GM23338 (cell line): ENCODE data around the gene CLIC3. TPM values are rescaled to one million over a fixed set of nuclear protein-coding genes. Genes with fewer than 3 reads are reported as not detected.

Experiments used
- ATAC-seq: fragments of 200-7000 bp; cut with Tn5 transposase; 3 replicates; pipeline ENCODE4 v1.9.1; 2020
- DNase-seq: peaks from one replicate; pipeline ENCODE4 v3.0.0-alpha.2; 2015; ENCODE audit warnings: low spot score
- H2AFZ ChIP-seq: fragments of 200-600 bp; sonication (generic); 2 replicates; pipeline ENCODE4 v1.8.0; 2016; ENCODE audit warnings: antibody characterized with exemption, mild to moderate bottlenecking, moderate library complexity
- H3F3A ChIP-seq: fragments of 200-600 bp; sonication (generic); replicated peaks from 2 replicates; pipeline ENCODE4 v1.8.0; 2017; ENCODE audit warnings: antibody characterized with exemption, mixed run types, low read depth
- H3K27ac ChIP-seq: fragments of 200-600 bp; sonication (generic); 2 replicates; pipeline ENCODE4 v1.6.1; 2016; ENCODE audit warnings: low read depth
- H3K27me3 ChIP-seq: fragments of 200-600 bp; sonication (generic); 2 replicates; pipeline ENCODE4 v1.8.0; 2016; ENCODE audit warnings: mild to moderate bottlenecking, mixed run types, moderate library complexity; ENCODE audit not compliant: insufficient read depth
- H3K36me3 ChIP-seq: fragments of 200-600 bp; sonication (generic); 2 replicates; pipeline ENCODE4 v1.8.0; 2016; ENCODE audit warnings: mild to moderate bottlenecking; ENCODE audit not compliant: insufficient read depth
- H3K4me1 ChIP-seq: fragments of 200-600 bp; sonication (generic); 2 replicates; pipeline ENCODE4 v1.8.0; 2016; ENCODE audit warnings: mild to moderate bottlenecking, moderate library complexity; ENCODE audit not compliant: insufficient read depth
- H3K4me2 ChIP-seq: fragments of 200-600 bp; sonication (generic); 2 replicates; pipeline ENCODE4 v1.7.1; 2017; ENCODE audit warnings: mixed run types
- H3K4me3 ChIP-seq: fragments of 200-600 bp; sonication (generic); 2 replicates; pipeline ENCODE4 v1.6.1; 2016; ENCODE audit warnings: mixed run types
- H3K79me2 ChIP-seq: fragments of 200-600 bp; sonication (generic); replicated peaks from 2 replicates; pipeline ENCODE4 v1.8.0; 2017; ENCODE audit warnings: mild to moderate bottlenecking; ENCODE audit not compliant: insufficient read depth
- H3K9me2 ChIP-seq: fragments of 200-600 bp; sonication (generic); 2 replicates; pipeline ENCODE4 v1.8.0; 2017; ENCODE audit not compliant: insufficient read depth
- H4K20me1 ChIP-seq: fragments of 200-600 bp; sonication (generic); replicated peaks from 2 replicates; pipeline ENCODE4 v1.8.0; 2017; ENCODE audit warnings: mild to moderate bottlenecking; ENCODE audit not compliant: insufficient read depth
- H3K27ac Mint-ChIP-seq: 2 replicates; pipeline ENCODE4 v1.8.0; 2020; ENCODE audit warnings: inconsistent platforms, mild to moderate bottlenecking, moderate library complexity, mixed read lengths
- H3K27me3 Mint-ChIP-seq: 3 replicates; pipeline ENCODE4 v1.8.0; 2022; ENCODE audit warnings: low read depth, mild to moderate bottlenecking, moderate library complexity, mixed read lengths, inconsistent platforms; ENCODE audit not compliant: insufficient read depth, poor library complexity
- H3K36me3 Mint-ChIP-seq: 3 replicates; pipeline ENCODE4 v1.8.0; 2021; ENCODE audit warnings: low read depth, mild to moderate bottlenecking, inconsistent platforms, moderate library complexity, mixed read lengths
- H3K4me1 Mint-ChIP-seq: 3 replicates; pipeline ENCODE4 v1.8.0; 2020; ENCODE audit warnings: mild to moderate bottlenecking, inconsistent platforms, mixed read lengths
- H3K4me3 Mint-ChIP-seq: 3 replicates; pipeline ENCODE4 v1.8.0; 2021; ENCODE audit warnings: moderate library complexity, mild to moderate bottlenecking, inconsistent platforms, mixed read lengths
- H3K9me3 Mint-ChIP-seq: 3 replicates; pipeline ENCODE4 v1.8.0; 2020; ENCODE audit warnings: moderate library complexity, mild to moderate bottlenecking, inconsistent platforms, mixed read lengths
- CREB1 ChIP-seq: fragments of 250-450 bp; sonication (Bioruptor Pico); IDR thresholded peaks from 2 replicates; pipeline ENCODE4 v1.5.0; 2020; ENCODE audit warnings: low read depth, mild to moderate bottlenecking, moderate library complexity
- CTCF ChIP-seq, 2 experiments: fragments of 200-600 bp in 1 of 2; sonication (generic) in 1 of 2; conservative IDR thresholded peaks; 2 replicates each; pipeline versions ENCODE4 v1.5.1 to v1.6.1; 2016 to 2017; ENCODE audit warnings: antibody characterized with exemption in 2 of 2, low read depth in 2 of 2, mild to moderate bottlenecking in 2 of 2, moderate library complexity in 1 of 2
- EZH2 ChIP-seq: fragments of 200-600 bp; sonication (generic); IDR thresholded peaks from one replicate; pipeline ENCODE4 v1.8.0; 2017; ENCODE audit warnings: antibody characterized with exemption, mild to moderate bottlenecking, low read depth; ENCODE audit not compliant: unreplicated experiment
- EZH2phosphoT487 ChIP-seq: fragments of 200-600 bp; sonication (generic); IDR thresholded peaks from one replicate; pipeline ENCODE4 v1.8.1; 2018; ENCODE audit warnings: antibody characterized with exemption; ENCODE audit not compliant: unreplicated experiment
- JUNB ChIP-seq: IDR thresholded peaks from one replicate; pipeline ENCODE4 v1.6.1; 2016; ENCODE audit warnings: antibody characterized with exemption; ENCODE audit not compliant: unreplicated experiment
- NANOG ChIP-seq: IDR thresholded peaks from 2 replicates; pipeline ENCODE4 v1.6.1; 2016; ENCODE audit warnings: antibody characterized with exemption, borderline replicate concordance
- POLR2AphosphoS5 ChIP-seq: IDR thresholded peaks from 2 replicates; pipeline ENCODE4 v1.6.1; 2016; ENCODE audit warnings: antibody characterized with exemption, low read depth
- STAT1 ChIP-seq: IDR thresholded peaks from one replicate; pipeline ENCODE4 v1.6.1; 2016; ENCODE audit warnings: antibody characterized with exemption; ENCODE audit not compliant: unreplicated experiment
- ZNF114 ChIP-seq: fragments of 250-450 bp; sonication (Bioruptor Pico); IDR thresholded peaks from 2 replicates; pipeline ENCODE4 v1.5.0; 2020; ENCODE audit warnings: mild to moderate bottlenecking, moderate library complexity
- ZNF331 ChIP-seq: fragments of 250-450 bp; sonication (Bioruptor Pico); IDR thresholded peaks from 2 replicates; pipeline ENCODE4 v1.5.0; 2020; ENCODE audit warnings: low read depth, mild to moderate bottlenecking, moderate library complexity
- polyA plus RNA-seq: library from polyadenylated mRNA; unstranded; fragments of >200 nt; fragmentation: Nextera tagmentation; extraction: Ambion mirVana; gene quantifications from 2 replicates; pipeline ENCODE4 v1.2.1, GENCODE V29; 2016
- total RNA-seq: library from RNA; depleted of rRNA; stranded (reverse); fragments of >200 nt; shearing (Covaris generic); gene quantifications from 2 replicates; pipeline ENCODE4 v1.2.3, GENCODE V29; 2014
- TF ChIP-seq, protein P1 (sequence below): IDR thresholded peaks from one replicate; pipeline ENCODE4 v1.6.1; 2018; ENCODE audit warnings: antibody characterized with exemption; ENCODE audit not compliant: unreplicated experiment
- TF ChIP-seq, protein P2 (sequence below): IDR thresholded peaks from 2 replicates; pipeline ENCODE4 v1.6.1; 2016; ENCODE audit warnings: antibody characterized with exemption

Gene CLIC3
- total and polyA plus RNA-seq, 2 experiments from 2014 or later: 0.53 to 0.56 TPM

DNA sequence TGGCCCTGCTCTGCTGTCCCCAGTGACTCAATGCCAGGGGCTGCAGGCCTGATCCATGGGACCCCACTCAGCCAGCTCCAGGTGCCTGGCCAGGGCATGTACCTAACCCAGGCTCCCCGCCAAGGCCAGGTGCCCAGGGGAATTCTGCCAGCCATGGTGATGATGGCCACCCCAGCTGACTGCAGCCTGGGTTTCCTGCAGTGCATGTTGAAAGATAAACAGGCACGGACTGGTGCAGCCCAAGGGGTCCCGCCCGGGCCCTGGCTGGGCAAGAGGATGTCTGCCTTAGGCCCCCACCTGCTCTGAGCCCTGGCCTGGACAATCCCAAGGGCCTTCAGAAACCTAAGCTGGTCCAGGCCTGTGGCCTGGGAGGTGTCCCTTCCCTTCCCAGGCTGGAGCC lies 30.5 kb upstream of the CLIC3 start:
- 0 out of 2 replicates have a peak, but pooled peaks cover 6% of the 10 kb centered on the region for H3F3A ChIP-seq
- Mint-ChIP-seq H3K27ac (no peak overlapping the region), H3K27me3 (peaks cover 27% of the 10 kb centered on the region), H3K4me1 (no peaks in the 10 kb centered on the region; the same call in 2 of the 3 replicates), H3K9me3 (no peaks in the 10 kb centered on the region), H3K4me3 (no peak overlapping the region; the same call in 2 of the 3 replicates), H3K36me3 (no peaks in the 10 kb centered on the region)
- ATAC-seq (no peak), DNase-seq (no peak)
- H2AFZ ChIP-seq: no peak overlapping the region
- peaks cover 7% of the 10 kb centered on the region; the same call in 1 of the 2 replicates for H3K4me1 ChIP-seq
- no peak overlapping the region for H3K27ac ChIP-seq
- no peak for TF ChIP-seq JUNB
- no peaks in the 10 kb centered on the region for H3K9me2 ChIP-seq
- H4K20me1 ChIP-seq: no peaks in the 10 kb centered on the region
- H3K27me3 ChIP-seq: peaks cover 21% of the 10 kb centered on the region
- H3K4me3 ChIP-seq: peak overlapping the region; percentile 57; the same call in 1 of the 2 replicates
- H3K79me2 ChIP-seq: no peaks in the 10 kb centered on the region
- no peaks in the 10 kb centered on the region for H3K36me3 ChIP-seq
- H3K4me2 ChIP-seq: no peak overlapping the region; the same call in 1 of the 2 replicates

GRCh38 chr9:137026384-137026783 lies 30.0 kb upstream of the CLIC3 start:
- DNase-seq (no peak), ATAC-seq (no peak)
- Mint-ChIP-seq H3K27me3 (peaks cover 26% of the 10 kb centered on the region), H3K4me3 (no peak overlapping the region), H3K27ac (no peak overlapping the region), H3K36me3 (no peaks in the 10 kb centered on the region), H3K4me1 (no peaks in the 10 kb centered on the region; the same call in 2 of the 3 replicates), H3K9me3 (no peaks in the 10 kb centered on the region)
- Histone ChIP-seq H3K4me3 (no peak overlapping the region), H3K9me2 (no peaks in the 10 kb centered on the region), H3K27ac (no peak overlapping the region), H3K27me3 (peaks cover 21% of the 10 kb centered on the region), H3K79me2 (no peaks in the 10 kb centered on the region), H2AFZ (no peak overlapping the region), H3K36me3 (no peaks in the 10 kb centered on the region), H4K20me1 (no peaks in the 10 kb centered on the region), H3K4me2 (no peak overlapping the region), H3K4me1 (peaks cover 7% of the 10 kb centered on the region; the same call in 1 of the 2 replicates), H3F3A (0 out of 2 replicates have a peak, but pooled peaks cover 6% of the 10 kb centered on the region)
- TF ChIP-seq EZH2phosphoT487: no peak
- TF ChIP-seq CREB1 (CRISPR knock-in tag): no peak
- TF ChIP-seq CTCF (conservative IDR thresholded peaks at IDR 0.05; ENCODE audit: low read depth in 2 of 2): no peak
- no peak for TF ChIP-seq POLR2AphosphoS5
- TF ChIP-seq STAT1: no peak
- TF ChIP-seq JUNB: no peak
- TF ChIP-seq, protein P1, sequence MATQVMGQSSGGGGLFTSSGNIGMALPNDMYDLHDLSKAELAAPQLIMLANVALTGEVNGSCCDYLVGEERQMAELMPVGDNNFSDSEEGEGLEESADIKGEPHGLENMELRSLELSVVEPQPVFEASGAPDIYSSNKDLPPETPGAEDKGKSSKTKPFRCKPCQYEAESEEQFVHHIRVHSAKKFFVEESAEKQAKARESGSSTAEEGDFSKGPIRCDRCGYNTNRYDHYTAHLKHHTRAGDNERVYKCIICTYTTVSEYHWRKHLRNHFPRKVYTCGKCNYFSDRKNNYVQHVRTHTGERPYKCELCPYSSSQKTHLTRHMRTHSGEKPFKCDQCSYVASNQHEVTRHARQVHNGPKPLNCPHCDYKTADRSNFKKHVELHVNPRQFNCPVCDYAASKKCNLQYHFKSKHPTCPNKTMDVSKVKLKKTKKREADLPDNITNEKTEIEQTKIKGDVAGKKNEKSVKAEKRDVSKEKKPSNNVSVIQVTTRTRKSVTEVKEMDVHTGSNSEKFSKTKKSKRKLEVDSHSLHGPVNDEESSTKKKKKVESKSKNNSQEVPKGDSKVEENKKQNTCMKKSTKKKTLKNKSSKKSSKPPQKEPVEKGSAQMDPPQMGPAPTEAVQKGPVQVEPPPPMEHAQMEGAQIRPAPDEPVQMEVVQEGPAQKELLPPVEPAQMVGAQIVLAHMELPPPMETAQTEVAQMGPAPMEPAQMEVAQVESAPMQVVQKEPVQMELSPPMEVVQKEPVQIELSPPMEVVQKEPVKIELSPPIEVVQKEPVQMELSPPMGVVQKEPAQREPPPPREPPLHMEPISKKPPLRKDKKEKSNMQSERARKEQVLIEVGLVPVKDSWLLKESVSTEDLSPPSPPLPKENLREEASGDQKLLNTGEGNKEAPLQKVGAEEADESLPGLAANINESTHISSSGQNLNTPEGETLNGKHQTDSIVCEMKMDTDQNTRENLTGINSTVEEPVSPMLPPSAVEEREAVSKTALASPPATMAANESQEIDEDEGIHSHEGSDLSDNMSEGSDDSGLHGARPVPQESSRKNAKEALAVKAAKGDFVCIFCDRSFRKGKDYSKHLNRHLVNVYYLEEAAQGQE: no peak
- no peak for TF ChIP-seq ZNF114 (CRISPR knock-in tag)
- no peak for TF ChIP-seq ZNF331 (CRISPR knock-in tag)
- TF ChIP-seq NANOG: no peak
- TF ChIP-seq, protein P2, sequence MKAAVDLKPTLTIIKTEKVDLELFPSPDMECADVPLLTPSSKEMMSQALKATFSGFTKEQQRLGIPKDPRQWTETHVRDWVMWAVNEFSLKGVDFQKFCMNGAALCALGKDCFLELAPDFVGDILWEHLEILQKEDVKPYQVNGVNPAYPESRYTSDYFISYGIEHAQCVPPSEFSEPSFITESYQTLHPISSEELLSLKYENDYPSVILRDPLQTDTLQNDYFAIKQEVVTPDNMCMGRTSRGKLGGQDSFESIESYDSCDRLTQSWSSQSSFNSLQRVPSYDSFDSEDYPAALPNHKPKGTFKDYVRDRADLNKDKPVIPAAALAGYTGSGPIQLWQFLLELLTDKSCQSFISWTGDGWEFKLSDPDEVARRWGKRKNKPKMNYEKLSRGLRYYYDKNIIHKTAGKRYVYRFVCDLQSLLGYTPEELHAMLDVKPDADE: no peak
- no peak for TF ChIP-seq EZH2
